K562 (cell line): ENCODE results near the gene AP3B1. TPM values are rescaled to one million over a fixed set of nuclear protein-coding genes. Genes with fewer than 3 reads are reported as not detected.

Experiments
- ATAC-seq: fragments of 200-7000 bp; cut with Tn5 transposase; 3 replicates; pipeline ENCODE4 v1.9.1; 2020; ENCODE audit warnings: moderate library complexity
- BruUV-seq: library from RNA; stranded (reverse); fragments of 400-500 nt; replicated peaks from 2 replicates; lab custom pipeline; 2021; lab: Mats Ljungman, UMichigan
- CTCF ChIA-PET: fragments of 300-600 bp; formaldehyde crosslinking; extraction: SDS; loops from one replicate; lab custom pipeline; 2021; ENCODE audit warnings: low intra/inter-chr PET ratio; lab: Yijun Ruan, JAX
- POLR2A ChIA-PET: fragments of 300-600, 350-650 bp; sonication (Branson Sonifier 250); formaldehyde crosslinking; extraction: SDS; loops from one replicate; lab custom pipeline; 2021; ENCODE audit warnings: antibody characterized with exemption, inconsistent platforms; lab: Yijun Ruan, JAX
- DNase-seq, 4 experiments: peaks; one replicate each; pipeline versions ENCODE4 v3.0.0 to v3.0.0-alpha.2; 2011 to 2018; ENCODE audit warnings: low spot score in 3 of 4, mixed read lengths in 3 of 4; ENCODE audit errors: extremely low read depth in 1 of 4
- FAIRE-seq: peaks from 2 replicates; lab custom pipeline; 2011; peaks lifted over from hg19 to GRCh38; lab: Jason Lieb, UNC
- H2AFZ ChIP-seq: 2 replicates; pipeline ENCODE4 v1.6.0; 2011; ENCODE audit warnings: low read depth, low read length, control low read depth, inconsistent platforms
- H3K27ac ChIP-seq: fragments of 200-600 bp; 3 replicates; pipeline ENCODE4 v1.8.0; 2011; ENCODE audit warnings: low read depth, mild to moderate bottlenecking, control low read depth, inconsistent platforms, low read length, moderate library complexity, mixed read lengths; ENCODE audit errors: extremely low read depth
- H3K27me3 ChIP-seq, 2 experiments: fragments of 300-600 bp in 1 of 2; 2 replicates in 1 of 2; 3 replicates in 1 of 2; pipeline versions ENCODE4 v1.6.0 to v1.8.0; 2011; ENCODE audit warnings: inconsistent platforms in 2 of 2, low read length in 2 of 2, mild to moderate bottlenecking in 1 of 2, mixed read lengths in 1 of 2, moderate library complexity in 1 of 2; ENCODE audit not compliant: control insufficient read depth in 2 of 2, insufficient read depth in 2 of 2
- H3K36me3 ChIP-seq: fragments of 300-600 bp; 3 replicates; pipeline ENCODE4 v1.8.0; 2011; ENCODE audit warnings: mild to moderate bottlenecking, low read length, inconsistent platforms; ENCODE audit not compliant: control insufficient read depth, insufficient read depth
- H3K4me1 ChIP-seq, 2 experiments: fragments of 200-600 bp in 1 of 2; replicated peaks in 1 of 2; 2 replicates in 1 of 2; 3 replicates in 1 of 2; pipeline versions ENCODE4 v1.5.1 to v1.8.0; 2011; ENCODE audit warnings: inconsistent platforms in 2 of 2, low read length in 2 of 2, mild to moderate bottlenecking in 1 of 2, mixed read lengths in 1 of 2, moderate library complexity in 1 of 2; ENCODE audit not compliant: control insufficient read depth in 2 of 2, insufficient read depth in 2 of 2
- H3K4me2 ChIP-seq: 2 replicates; pipeline ENCODE4 v1.6.1; 2011; ENCODE audit warnings: low read length, control low read depth, inconsistent platforms, mixed read lengths; ENCODE audit not compliant: insufficient read depth
- H3K4me3 ChIP-seq: fragments of 200-600 bp; sonication (generic), shearing (Covaris generic); 2 replicates; pipeline ENCODE4 v1.5.1; 2016; ENCODE audit warnings: control low read depth, inconsistent platforms
- H3K79me2 ChIP-seq: fragments of 200-600 bp; 3 replicates; pipeline ENCODE4 v1.8.0; 2011; ENCODE audit warnings: low read length, inconsistent platforms; ENCODE audit not compliant: control insufficient read depth, insufficient read depth
- H3K9ac ChIP-seq, 2 experiments: 2 replicates each; pipeline versions ENCODE4 v1.6.0 to v1.6.1; 2011; ENCODE audit warnings: low read depth in 2 of 2, low read length in 2 of 2, control low read depth in 1 of 2, inconsistent platforms in 1 of 2, mild to moderate bottlenecking in 1 of 2, mixed read lengths in 1 of 2; ENCODE audit not compliant: insufficient read depth in 1 of 2
- H3K9me1 ChIP-seq: one replicate; pipeline ENCODE4 v1.6.0; 2011; ENCODE audit warnings: inconsistent platforms, mild to moderate bottlenecking, low read length, moderate library complexity; ENCODE audit not compliant: control insufficient read depth, insufficient read depth
- H3K9me3 ChIP-seq: replicated peaks from 2 replicates; pipeline ENCODE4 v1.5.1; 2011; ENCODE audit warnings: low read depth, low read length, inconsistent platforms; ENCODE audit not compliant: control insufficient read depth, insufficient read depth
- H4K20me1 ChIP-seq: replicated peaks from 2 replicates; pipeline ENCODE4 v1.6.1; 2011; ENCODE audit warnings: low read length, inconsistent platforms, mixed read lengths; ENCODE audit not compliant: control insufficient read depth, insufficient read depth
- BRCA1 ChIP-seq, 2 experiments: fragments of 450-650 bp in 1 of 2; sonication (generic) in 1 of 2; formaldehyde crosslinking in 1 of 2; IDR thresholded peaks; 2 replicates each; pipeline versions ENCODE4 v1.5.0 to v1.6.1; 2017 to 2020; ENCODE audit warnings: mild to moderate bottlenecking in 1 of 2, missing genetic modification reagents in 1 of 2
- BRF1 ChIP-seq: IDR thresholded peaks from 3 replicates; pipeline ENCODE4 v1.6.1; 2011; ENCODE audit warnings: borderline replicate concordance, mild to moderate bottlenecking; ENCODE audit not compliant: insufficient read length; ENCODE audit errors: extremely low read depth
- E2F6 ChIP-seq, 2 experiments: IDR thresholded peaks; 2 replicates each; pipeline ENCODE4 v1.6.1; 2011; ENCODE audit warnings: borderline replicate concordance in 1 of 2, control low read depth in 1 of 2, low read depth in 1 of 2, low read length in 1 of 2, mild to moderate bottlenecking in 1 of 2, mixed read lengths in 1 of 2, moderate library complexity in 1 of 2; ENCODE audit not compliant: insufficient read depth in 1 of 2, insufficient read length in 1 of 2, poor library complexity in 1 of 2, severe bottlenecking in 1 of 2; ENCODE audit errors: extremely low read depth in 1 of 2
- FOXA3 ChIP-seq, 2 experiments: fragments of 450-650 bp in 1 of 2; sonication (generic) in 1 of 2; formaldehyde crosslinking; IDR thresholded peaks in 1 of 2; conservative IDR thresholded peaks in 1 of 2; 2 replicates each; pipeline versions ENCODE4 v1.4.0 to v1.8.0; 2020 to 2022; ENCODE audit warnings: mild to moderate bottlenecking in 2 of 2, missing genetic modification reagents in 1 of 2
- LCOR ChIP-seq: sonication (generic); formaldehyde crosslinking; IDR thresholded peaks from 2 replicates; pipeline ENCODE4 v1.8.0; 2022; ENCODE audit warnings: mild to moderate bottlenecking, missing genetic modification reagents
- MTA1 ChIP-seq: fragments of 450-650 bp; IDR thresholded peaks from 2 replicates; pipeline ENCODE4 v1.6.1; 2017; ENCODE audit warnings: borderline replicate concordance
- PBX2 ChIP-seq, 2 experiments: IDR thresholded peaks in 1 of 2; conservative IDR thresholded peaks in 1 of 2; 2 replicates each; pipeline ENCODE4 v1.6.1; 2016; ENCODE audit warnings: low read depth in 2 of 2, mild to moderate bottlenecking in 1 of 2, missing compliant biosample characterization in 1 of 2, missing genetic modification characterization in 1 of 2, moderate library complexity in 1 of 2
- RBBP5 ChIP-seq: fragments of 200-600 bp; sonication (generic); IDR thresholded peaks from 2 replicates; pipeline ENCODE4 v1.6.1; 2012; ENCODE audit warnings: borderline replicate concordance, mild to moderate bottlenecking, low read length, control low read depth, inconsistent platforms; ENCODE audit not compliant: insufficient read depth, poor library complexity, severe bottlenecking
- RFX1 ChIP-seq: fragments of 450-650 bp; IDR thresholded peaks from 2 replicates; pipeline ENCODE4 v1.6.1; 2016; ENCODE audit warnings: mild to moderate bottlenecking, moderate library complexity
- TAF1 ChIP-seq: IDR thresholded peaks from 2 replicates; pipeline ENCODE4 v1.6.1; 2011; ENCODE audit warnings: mild to moderate bottlenecking, low read length, moderate library complexity; ENCODE audit not compliant: insufficient read depth, control insufficient read depth, severe bottlenecking; ENCODE audit errors: extremely low read depth
- ZC3H4 ChIP-seq: sonication (generic); formaldehyde crosslinking; IDR thresholded peaks from 2 replicates; pipeline ENCODE4 v1.9.0; 2021; ENCODE audit warnings: missing genetic modification reagents, borderline replicate concordance
- ZNF77 ChIP-seq: fragments of 250-450 bp; sonication (Bioruptor Pico); IDR thresholded peaks from 2 replicates; pipeline ENCODE4 v1.5.0; 2020
- WGBS: fragments of 100-300 bp; shearing (Covaris generic); methylation state at CpG from one replicate; pipeline ENCODE4 v1.1.6; 2016; ENCODE audit warnings: low coverage, mixed read lengths; ENCODE audit not compliant: insufficient coverage; ENCODE audit errors: missing lambda C conversion rate; 5-methylcytosine and 5-hydroxymethylcytosine counted together
- in situ Hi-C: fragments of 300-500 bp; cut with MboI; formaldehyde crosslinking; loops from 4 replicates; pipeline ENCODE4 v1.15.0; 2018; ENCODE audit warnings: inconsistent platforms, mixed read lengths
- intact Hi-C: fragments of 100-400 bp; cut with micrococcal nuclease; formaldehyde crosslinking; loops from 2 replicates; pipeline ENCODE4 v1.14.2; 2022
- polyA plus RNA-seq, 8 experiments: library from polyadenylated mRNA; depleted of rRNA in 4 of 8; stranded (reverse) in 5 of 8; unstranded in 3 of 8; fragments of >200 nt; fragmentation: Nextera tagmentation in 2 of 8; fragmentation: Illumina TruSeq in 1 of 8; extraction: Ambion mirVana in 2 of 8; extraction: Trizol in 1 of 8; gene quantifications; 2 replicates each; pipeline versions ENCODE4 v1.2.1 to v1.2.3, GENCODE V29; 2011 to 2014; ENCODE audit warnings: inconsistent platforms in 1 of 8, missing spikeins in 1 of 8
- total RNA-seq, 7 experiments: library from RNA; depleted of rRNA in 6 of 7; stranded (reverse); fragments of >200 nt in 6 of 7; fragmentation: Illumina TruSeq in 2 of 7; extraction: Trizol in 2 of 7; gene quantifications; 2 replicates each; pipeline versions ENCODE4 v1.2.1 to v1.2.3, GENCODE V29; 2011 to 2021; ENCODE audit warnings: low replicate concordance in 1 of 7
- TF ChIP-seq, protein P1 (sequence below): sonication (generic); formaldehyde crosslinking; IDR thresholded peaks from 2 replicates; pipeline ENCODE4 v1.8.1; 2022; ENCODE audit warnings: missing genetic modification reagents
- TF ChIP-seq, protein P2 (sequence below): sonication (generic); formaldehyde crosslinking; IDR thresholded peaks from 2 replicates; pipeline ENCODE4 v1.8.0; 2022; ENCODE audit warnings: mild to moderate bottlenecking, missing genetic modification reagents

Gene AP3B1
- total and polyA plus RNA-seq, 9 of the 15 experiments (the other 6 are each of a cell fraction or from before 2014, with no cell fraction given): 21.1 to 61.8 (median 42.2) TPM

DNA sequence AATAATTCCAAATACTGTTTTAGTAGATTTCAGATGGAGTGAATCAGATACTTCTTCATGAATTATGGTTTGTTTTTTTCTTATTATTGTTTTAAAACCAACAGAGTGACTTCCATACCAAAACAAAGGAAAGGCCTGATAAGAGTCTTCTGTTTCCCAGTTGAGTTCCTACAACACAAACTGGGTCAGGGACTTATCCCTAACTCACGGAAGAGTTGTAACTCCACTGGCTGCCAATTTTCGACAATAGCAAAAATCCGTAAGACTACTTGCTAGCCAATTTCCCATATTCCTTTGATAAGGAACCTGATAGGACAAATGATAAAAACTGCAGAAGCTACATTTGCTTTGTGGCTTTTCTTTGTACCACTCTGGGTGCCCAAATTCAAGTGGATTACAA, 219.2 kb downstream of the AP3B1 start:
- DNase-seq (no peak), FAIRE-seq (no peak), ATAC-seq (no peak)
- intact Hi-C loops: no loop called here
- no peaks in the 10 kb centered on the region for H3K9me1 ChIP-seq
- no peaks in the 10 kb centered on the region for H3K79me2 ChIP-seq
- no peak overlapping the region for H3K27ac ChIP-seq
- 87% methylated on average over 3 of the region's 3 CpGs for WGBS
- H3K4me2 ChIP-seq: no peak overlapping the region
- in situ Hi-C loops: no loop called here
- ChIA-PET CTCF (no interaction called here), POLR2A (interaction anchor here (1.4 kb wide), 1 partner anchor 10 kb away, joined by 3 read pairs; no protein-coding TSS in a partner anchor)
- no peaks in the 10 kb centered on the region; a peak in 1 of 5 replicates for H3K4me1 ChIP-seq
- H2AFZ ChIP-seq: no peak overlapping the region
- no peaks in the 10 kb centered on the region for H3K27me3 ChIP-seq
- H3K9me3 ChIP-seq: no peaks in the 10 kb centered on the region
- no TSS peak for BruUV-seq
- no peak overlapping the region for H3K4me3 ChIP-seq
- no peak overlapping the region for H3K9ac ChIP-seq
- no peaks in the 10 kb centered on the region for H4K20me1 ChIP-seq
- H3K36me3 ChIP-seq: no peaks in the 10 kb centered on the region
- no peak for TF ChIP-seq PBX2 (CRISPR knock-in tag; IDR thresholded peaks at IDR 0.05; ENCODE audit: low read depth)
- TF ChIP-seq PBX2 (tag; conservative IDR thresholded peaks at IDR 0.05; ENCODE audit: low read depth): no peak
- no peak for TF ChIP-seq E2F6 (IDR thresholded peaks at IDR 0.05; ENCODE audit: borderline replicate concordance in 1 of 2, extremely low read depth in 1 of 2, insufficient read depth in 1 of 2, insufficient read length in 1 of 2, low read depth in 1 of 2, low read length in 1 of 2, poor library complexity in 1 of 2, severe bottlenecking in 1 of 2)
- TF ChIP-seq, protein P1, sequence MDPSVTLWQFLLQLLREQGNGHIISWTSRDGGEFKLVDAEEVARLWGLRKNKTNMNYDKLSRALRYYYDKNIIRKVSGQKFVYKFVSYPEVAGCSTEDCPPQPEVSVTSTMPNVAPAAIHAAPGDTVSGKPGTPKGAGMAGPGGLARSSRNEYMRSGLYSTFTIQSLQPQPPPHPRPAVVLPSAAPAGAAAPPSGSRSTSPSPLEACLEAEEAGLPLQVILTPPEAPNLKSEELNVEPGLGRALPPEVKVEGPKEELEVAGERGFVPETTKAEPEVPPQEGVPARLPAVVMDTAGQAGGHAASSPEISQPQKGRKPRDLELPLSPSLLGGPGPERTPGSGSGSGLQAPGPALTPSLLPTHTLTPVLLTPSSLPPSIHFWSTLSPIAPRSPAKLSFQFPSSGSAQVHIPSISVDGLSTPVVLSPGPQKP (CRISPR knock-in tag): no peak
- TF ChIP-seq BRCA1 (IDR thresholded peaks at IDR 0.05): no peak
- TF ChIP-seq BRCA1 (CRISPR knock-in tag; IDR thresholded peaks at IDR 0.05): no peak
- TF ChIP-seq MTA1: no peak
- TF ChIP-seq FOXA3 (CRISPR knock-in tag; conservative IDR thresholded peaks at IDR 0.05 in 1 of 2, IDR thresholded peaks at IDR 0.05 in 1 of 2): no peak
- TF ChIP-seq BRF1: no peak
- no peak for TF ChIP-seq ZC3H4 (CRISPR knock-in tag)
- TF ChIP-seq, protein P2, sequence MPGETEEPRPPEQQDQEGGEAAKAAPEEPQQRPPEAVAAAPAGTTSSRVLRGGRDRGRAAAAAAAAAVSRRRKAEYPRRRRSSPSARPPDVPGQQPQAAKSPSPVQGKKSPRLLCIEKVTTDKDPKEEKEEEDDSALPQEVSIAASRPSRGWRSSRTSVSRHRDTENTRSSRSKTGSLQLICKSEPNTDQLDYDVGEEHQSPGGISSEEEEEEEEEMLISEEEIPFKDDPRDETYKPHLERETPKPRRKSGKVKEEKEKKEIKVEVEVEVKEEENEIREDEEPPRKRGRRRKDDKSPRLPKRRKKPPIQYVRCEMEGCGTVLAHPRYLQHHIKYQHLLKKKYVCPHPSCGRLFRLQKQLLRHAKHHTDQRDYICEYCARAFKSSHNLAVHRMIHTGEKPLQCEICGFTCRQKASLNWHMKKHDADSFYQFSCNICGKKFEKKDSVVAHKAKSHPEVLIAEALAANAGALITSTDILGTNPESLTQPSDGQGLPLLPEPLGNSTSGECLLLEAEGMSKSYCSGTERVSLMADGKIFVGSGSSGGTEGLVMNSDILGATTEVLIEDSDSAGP (CRISPR knock-in tag): no peak
- TF ChIP-seq RFX1: no peak
- no peak for TF ChIP-seq RBBP5
- TF ChIP-seq TAF1: no peak
- no peak for TF ChIP-seq LCOR (CRISPR knock-in tag)
- TF ChIP-seq ZNF77: no peak
